Stimulated activated CD8-positive, alpha-beta memory T cell treated with anti-CD3 and anti-CD28 coated beads, Interleukin-7, amount 100 ng/mL, for 4 hours (primary cell): ENCODE measurements around the gene ROR1.

Experiments
- DNase-seq, 2 donors: peaks; one replicate each; pipeline ENCODE4 v3.0.0-alpha.2; 2020; ENCODE audit warnings: low read depth in 2 of 2

Gene ROR1

DNA sequence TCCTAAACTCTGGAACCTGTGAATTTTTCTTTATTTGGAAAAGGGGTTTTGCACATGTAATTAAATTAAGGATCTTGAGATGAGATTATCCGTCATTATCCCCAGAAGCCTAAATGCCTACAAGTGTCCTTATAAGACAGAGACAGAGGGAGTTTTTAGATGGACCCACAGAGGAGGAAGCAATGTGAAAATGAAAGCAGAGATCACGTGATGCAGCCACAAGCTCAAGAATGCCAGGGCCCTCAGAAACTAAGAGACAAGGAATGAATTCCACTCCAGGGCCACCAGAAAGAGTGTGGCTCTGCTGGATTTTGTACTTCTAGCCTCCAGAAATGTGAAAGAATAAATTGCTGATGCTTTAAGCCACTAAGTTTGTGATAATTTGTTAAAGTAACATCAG, 246.0 kb downstream of the ROR1 start:
- DNase-seq = no peak

DNA sequence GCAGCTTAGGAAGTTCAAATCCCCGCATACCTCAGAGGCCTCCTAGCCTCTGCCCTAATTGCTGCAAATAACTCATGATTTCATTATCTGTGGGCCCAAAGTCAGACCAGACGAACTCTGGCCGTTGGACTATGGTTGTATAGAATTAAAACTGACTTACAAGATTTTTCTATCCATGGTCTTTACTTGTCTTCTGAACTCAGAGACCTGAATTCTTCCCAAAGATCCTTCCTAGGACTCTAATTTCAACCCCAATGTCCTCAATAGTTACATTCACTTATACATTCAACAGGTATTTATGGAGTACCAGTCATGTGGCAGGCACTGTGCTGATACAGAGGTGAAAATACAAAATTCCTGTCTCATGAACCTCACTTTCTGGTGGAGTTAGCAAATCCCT, 247.2 kb downstream of the ROR1 start:
- no peak for DNase-seq

DNA sequence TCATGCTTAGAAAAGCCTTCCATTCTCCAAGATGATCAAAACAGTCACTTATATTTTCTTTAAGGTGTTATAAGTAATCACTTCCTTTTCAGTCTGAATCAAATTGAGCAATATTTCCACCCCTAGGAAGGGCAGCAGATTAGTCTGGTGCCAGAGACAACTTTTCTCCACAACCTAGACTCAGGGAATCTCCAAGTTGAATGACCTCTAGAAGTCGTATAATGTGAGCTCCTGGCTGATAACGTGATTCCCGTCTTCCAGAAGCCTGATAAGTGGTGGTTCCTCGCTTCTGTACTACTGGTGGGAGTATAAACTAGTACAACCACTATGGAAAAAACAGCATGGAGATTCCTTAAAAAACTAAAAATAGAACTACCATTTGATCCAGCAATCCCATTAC, 251.2 kb downstream of the ROR1 start:
- no peak for DNase-seq

DNA sequence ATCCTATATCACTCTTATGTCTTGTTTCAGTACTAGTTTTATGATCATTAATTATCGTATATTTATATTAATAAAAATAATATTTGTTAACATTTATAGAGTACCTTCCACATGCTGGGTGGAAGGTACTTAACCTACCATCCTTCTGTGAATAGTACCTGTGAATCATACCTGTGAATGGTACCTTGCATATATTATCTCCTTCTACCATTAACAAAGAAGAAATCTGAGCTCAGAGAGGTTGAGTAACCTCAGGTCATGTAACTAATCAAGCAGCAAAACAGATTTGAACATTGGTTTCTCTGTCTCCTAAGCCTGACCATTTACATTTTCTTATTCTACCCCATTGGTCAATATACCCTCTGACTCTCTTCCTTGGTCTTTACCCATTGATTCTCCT, 255.2 kb downstream of the ROR1 start:
- no peak for DNase-seq

- no peak for DNase-seq
Measured at GRCh38 chr1:64030411-64030810, 256.6 kb downstream of the ROR1 start.

DNA sequence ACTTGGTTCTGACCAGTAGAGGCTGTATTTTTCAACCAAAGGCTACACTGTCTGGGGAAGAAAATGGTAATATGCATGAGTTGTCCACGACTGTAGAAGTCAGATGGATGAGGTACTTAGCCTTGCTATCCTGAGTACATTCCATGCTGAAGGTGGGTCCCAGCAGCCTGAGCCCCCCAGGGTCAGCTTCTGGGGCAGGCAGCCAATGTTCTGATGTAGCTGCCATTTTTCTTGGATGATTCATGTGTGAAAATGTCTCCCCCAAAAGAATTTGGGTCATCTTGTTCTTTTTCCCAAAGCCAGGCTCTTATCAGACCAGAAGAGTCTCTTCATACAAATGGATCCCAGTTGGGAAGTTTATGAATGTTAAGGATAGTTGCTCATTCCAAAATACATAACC, 257.4 kb downstream of the ROR1 start:
- no peak for DNase-seq

- no peak for DNase-seq
Measured at GRCh38 chr1:64033667-64034220, 259.9 kb downstream of the ROR1 start.

DNA sequence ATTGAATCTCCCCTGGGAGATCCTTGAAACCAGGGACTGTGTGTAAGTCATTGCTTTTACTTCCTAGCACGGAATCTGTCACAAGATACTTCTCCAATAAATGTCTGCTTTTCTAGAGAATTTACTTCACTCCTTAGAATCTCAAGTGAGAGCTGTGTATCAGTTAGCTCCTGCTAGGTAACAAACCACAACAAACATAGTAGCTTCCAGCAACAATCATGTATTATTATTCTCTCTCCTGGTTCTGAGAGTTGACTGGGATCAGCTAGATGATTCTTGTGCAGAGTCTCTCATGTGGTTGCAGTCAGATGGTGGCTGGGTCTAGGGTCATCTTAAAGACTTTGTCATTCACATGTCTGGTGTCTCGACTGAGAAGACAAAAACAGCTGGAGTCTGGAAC, 262.7 kb downstream of the ROR1 start:
- no peak for DNase-seq

- no peak for DNase-seq
Measured at GRCh38 chr1:64038119-64038518, 264.3 kb downstream of the ROR1 start.

DNA sequence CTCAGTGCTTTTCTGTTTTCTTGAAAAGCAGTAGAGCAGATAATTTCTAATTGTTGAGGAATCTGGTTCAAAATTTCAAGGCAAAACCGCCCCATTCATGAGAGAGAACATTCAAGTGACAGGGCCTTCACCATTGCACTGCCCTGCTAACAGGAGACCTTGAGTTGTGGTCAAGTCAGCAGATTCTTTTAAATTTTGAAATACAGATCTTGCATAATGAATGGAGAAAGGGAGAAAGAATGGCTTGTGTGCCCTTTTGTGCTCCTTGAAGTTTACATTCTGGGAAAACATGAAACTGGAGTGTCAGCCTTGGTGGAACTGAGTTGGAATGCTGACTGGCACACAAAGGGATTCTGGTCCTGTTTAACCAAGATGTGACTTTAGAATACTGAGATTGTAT, 265.1 kb downstream of the ROR1 start:
- DNase-seq = no peak

DNA sequence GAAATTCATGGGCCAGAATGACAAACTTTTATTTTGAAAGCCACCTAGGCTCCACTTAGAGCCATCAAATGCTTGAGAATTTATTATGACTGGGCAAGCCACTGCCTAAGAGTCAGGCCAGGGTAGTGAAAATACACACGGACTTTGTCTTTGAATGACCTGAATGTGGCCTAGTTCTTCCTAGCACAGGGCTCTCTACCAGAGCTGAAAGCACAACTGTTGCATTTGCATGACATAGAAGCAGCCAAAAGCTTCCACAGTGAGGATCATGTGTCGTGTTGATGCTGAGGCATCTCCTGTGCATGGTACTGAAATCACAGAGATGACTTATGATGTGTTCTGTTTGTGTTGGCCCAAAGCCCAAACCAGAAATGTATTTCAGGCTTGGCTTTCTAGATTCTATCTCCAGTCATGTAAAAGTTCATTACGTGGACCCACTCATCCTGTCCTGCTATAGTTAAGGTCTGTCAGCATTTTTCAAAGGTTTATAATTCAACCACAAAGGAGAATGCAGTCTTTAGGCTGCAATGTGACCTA, 265.6 kb downstream of the ROR1 start:
- no peak for DNase-seq

DNA sequence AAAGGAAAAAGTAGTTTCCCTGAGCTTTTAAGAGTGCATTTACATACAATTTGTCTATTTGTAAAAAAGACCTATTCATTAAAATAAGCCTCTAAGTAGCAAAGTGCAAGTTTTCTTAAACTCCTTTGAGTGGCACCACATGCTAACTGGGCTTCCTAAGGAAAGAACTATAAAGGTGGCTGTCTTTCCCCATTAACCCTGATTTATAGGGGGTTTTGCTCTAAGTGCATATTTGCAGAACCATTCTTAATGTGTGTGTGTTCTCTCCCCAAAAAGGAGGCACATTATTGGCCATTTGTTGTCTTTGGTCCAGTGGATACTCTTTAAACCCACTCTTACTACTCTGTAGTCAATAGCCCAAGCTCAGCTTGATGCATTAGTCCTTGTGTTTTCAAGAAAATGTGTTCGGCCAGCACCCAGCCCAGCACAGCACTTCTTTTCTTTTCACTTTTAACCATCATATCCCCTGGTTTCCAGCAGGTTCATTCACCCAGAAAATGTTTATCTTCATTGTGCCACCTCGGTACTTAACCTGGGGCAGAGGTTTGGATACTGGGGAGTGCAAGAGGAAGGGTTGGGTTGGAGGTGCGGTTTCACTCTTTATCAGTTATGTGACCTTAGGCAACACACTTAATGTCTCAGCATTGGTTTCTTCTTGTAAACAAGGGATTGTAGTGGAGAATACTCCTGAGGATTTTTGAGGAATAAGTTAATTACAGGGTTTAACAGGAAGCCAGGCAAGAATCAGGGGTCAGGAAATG, 267.7 kb downstream of the ROR1 start:
- no peak for DNase-seq

DNA sequence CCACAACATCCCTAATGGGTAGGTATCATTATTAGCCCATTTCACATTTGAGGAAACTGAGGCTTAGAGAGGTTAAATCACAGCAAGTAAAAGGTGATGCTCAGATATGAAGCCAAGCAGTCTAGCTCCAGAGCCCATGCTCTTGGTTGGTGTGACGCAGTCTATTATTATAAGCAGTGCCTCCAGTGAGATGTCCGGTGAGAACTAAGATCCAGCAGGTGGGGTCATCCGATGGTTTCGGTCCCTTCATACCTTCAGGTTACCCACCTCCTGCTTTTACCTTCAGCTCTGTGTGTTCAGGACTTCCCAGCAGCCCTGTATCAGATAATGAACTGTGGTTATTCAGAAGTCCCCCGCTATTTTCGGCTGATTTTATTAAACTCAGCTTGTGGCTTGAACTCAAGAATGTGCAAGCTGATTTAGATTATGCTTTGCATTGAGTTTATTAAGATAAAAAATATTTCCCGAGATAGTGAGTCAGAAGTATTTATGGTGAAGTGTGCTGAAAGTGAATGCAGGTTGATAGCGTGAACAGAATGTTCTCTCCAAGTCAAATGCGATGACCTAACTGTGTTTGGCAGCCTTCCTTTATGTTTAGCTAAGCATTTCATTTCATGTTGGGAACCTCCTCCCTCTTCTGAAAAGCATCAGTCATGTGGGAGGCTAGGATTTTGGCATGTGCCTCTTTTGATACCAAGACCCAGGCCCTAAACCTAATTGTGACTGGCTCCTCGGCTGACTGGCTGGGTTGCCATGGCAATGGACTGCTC, 268.7 kb downstream of the ROR1 start:
- DNase-seq = no peak

GRCh38 chr1:64043288-64043687, 269.5 kb downstream of the ROR1 start:
- DNase-seq = no peak

DNA sequence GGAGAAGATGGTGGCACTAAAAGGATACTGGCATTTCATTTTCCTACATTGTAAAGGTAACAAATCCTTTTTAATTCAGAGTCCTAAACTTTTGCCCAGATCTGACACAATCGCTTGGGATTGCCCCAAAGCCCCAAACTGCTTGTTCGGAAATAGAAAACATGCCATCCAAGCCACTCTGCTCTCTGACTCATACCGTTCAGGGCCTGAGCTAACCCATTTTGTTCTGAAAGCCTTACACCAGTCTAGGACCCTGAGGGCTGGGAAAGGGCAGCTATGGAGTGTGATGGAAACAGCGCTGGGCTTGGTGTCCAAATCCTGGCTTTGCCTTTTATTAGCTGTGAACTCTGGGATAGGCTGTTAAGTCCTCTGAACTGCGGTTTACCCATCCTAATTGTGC, 270.2 kb downstream of the ROR1 start:
- DNase-seq = no peak

GRCh38 chr1:64046243-64046642, 272.4 kb downstream of the ROR1 start:
- DNase-seq = no peak

GRCh38 chr1:64046891-64047290, 273.1 kb downstream of the ROR1 start:
- no peak for DNase-seq

- no peak for DNase-seq
Measured at GRCh38 chr1:64047549-64047996, 273.8 kb downstream of the ROR1 start.

DNA sequence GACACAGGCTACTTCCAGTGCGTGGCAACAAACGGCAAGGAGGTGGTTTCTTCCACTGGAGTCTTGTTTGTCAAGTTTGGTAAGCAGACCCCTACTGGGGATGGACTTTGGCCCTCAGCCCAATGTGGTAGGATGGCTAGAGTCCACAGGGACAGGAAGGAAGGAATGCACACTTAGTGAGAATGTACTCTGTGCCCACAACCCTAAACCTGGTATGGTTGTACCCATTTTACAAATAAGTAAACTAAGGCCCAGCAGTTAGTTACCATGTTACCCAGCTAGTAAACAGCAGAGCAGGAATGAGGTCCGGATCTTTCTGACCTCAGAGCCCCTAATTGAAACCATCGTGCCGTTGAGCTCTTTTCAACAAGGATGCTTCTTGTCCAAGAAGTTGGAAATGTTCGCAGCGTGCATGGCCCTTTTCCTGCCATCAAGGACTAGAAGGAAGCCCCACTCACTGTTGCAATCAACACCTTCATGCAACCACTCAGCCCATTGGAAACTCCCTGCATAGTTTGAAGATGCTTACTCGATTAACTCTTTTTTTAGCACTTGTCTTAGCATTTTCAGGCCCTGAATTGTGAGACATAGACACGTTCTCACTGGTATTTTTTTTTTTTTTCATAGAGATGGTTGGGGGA, 276.2 kb downstream of the ROR1 start:
- DNase-seq = no peak

- no peak for DNase-seq
Measured at GRCh38 chr1:64050601-64051000, 276.8 kb downstream of the ROR1 start.

DNA sequence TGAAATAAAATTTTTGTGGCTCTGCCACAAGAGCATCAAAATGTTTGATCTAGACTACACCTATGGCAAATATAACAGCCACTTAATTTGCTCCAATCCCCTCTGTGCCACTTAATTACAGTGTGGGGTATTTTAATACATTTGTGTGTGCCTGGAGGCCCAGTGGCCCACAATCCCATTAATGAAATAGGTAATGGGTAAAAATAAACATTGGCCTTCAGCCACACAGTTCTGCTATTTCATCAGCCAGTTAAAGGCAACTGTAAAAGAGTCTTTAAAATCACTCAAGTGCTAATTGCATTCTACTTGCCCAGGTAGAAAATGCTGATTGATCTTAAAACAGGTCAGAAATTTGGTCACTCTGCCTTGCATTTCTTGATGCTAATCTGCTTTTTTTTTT, 278.0 kb downstream of the ROR1 start:
- no peak for DNase-seq

GRCh38 chr1:64052777-64053176, 279.0 kb downstream of the ROR1 start:
- no peak for DNase-seq
